ENCODE measurements around the gene WDR88.
A peak's percentile ranks its signal among the peaks of the same experiment; 100 is the strongest.
"Not testable (repeated sequence)": the region's sequence is repeated elsewhere in the genome, so short reads cannot be mapped to it uniquely, and the experiment has no call there.

The WDR88 gene, protein sequence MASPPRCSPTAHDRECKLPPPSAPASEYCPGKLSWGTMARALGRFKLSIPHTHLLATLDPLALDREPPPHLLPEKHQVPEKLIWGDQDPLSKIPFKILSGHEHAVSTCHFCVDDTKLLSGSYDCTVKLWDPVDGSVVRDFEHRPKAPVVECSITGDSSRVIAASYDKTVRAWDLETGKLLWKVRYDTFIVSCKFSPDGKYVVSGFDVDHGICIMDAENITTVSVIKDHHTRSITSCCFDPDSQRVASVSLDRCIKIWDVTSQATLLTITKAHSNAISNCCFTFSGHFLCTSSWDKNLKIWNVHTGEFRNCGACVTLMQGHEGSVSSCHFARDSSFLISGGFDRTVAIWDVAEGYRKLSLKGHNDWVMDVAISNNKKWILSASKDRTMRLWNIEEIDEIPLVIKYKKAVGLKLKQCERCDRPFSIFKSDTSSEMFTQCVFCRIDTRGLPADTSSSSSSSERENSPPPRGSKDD

GRCh38 chr19:33132021-33132420 lies at the start of gene WDR88:
TSS of gene WDR88 (plus strand) at chr19:33132114. CDS start at chr19:33132170, 56 bp downstream.
- no peak for DNase-seq

DNA sequence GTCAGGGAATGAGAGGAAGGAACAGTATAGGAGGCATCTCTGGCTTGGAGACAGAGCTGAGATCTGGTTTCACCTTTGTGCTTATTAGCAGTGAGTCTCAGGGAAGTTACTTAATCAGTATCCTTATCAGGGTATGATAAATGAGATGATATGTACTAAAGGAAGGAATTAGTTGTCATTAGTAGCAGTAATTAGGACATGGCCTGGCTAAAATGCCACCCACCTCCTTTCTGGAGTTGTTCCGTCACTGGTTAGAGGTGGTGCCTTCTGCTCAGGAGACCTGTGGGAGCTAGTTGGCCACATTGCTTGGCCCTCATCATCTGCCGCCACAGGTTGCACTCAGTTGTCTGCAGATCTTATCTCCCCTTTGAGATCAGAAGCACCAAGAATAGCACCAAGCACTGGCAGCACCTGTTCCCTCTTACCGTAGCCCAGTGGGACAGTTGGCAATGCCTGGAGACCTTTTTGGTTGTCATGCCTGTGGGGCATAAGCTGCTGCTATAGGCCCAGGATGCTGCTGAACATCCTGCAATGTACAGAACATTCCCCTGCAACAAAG lies 46.3 kb upstream of the WDR88 start:
- no peak for DNase-seq

DNA sequence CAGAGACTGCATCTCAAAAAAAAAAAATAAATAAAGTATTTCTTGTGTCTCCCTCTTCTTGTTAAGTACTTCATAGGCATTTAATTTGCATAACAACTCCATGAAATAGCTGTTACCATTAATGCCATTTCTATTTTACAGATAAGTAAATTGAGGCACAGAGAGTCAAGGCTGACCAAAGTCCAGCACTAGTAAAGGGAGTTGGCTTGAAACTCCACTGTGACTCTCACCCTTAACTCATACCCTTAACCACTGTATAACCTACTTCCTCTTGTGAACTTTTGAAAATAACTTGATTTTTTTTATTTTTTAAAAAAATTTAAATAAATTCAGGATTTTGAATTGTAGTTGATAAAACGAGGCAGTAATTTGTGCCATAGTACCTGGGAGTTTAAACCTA lies 45.0 kb upstream of the WDR88 start:
- DNase-seq, result no peak

- DNase-seq, result no peak
Observed at GRCh38 chr19:33089010-33089409, 42.9 kb upstream of the WDR88 start.

DNA sequence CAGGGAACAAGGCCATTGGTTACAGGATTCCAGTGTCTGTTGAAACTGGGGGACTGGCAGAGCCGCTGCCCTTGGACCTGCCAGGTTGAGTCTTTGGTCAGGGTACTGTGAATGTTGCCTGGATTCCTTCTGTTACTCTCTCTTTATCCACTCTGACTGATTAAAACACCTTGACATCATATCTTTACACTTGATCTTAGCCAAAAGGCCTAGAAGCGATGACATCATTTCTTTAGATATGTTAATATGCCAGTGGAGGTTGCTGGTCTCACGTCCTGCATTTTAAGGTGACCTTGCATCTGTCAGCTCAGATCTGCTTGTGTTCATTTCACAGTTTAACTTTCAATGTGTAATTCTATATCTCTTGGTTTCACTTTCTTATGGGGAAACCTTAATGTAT lies 41.7 kb upstream of the WDR88 start:
- DNase-seq, result no peak

GRCh38 chr19:33093420-33094210 lies 38.3 kb upstream of the WDR88 start:
- no peak for DNase-seq

DNA sequence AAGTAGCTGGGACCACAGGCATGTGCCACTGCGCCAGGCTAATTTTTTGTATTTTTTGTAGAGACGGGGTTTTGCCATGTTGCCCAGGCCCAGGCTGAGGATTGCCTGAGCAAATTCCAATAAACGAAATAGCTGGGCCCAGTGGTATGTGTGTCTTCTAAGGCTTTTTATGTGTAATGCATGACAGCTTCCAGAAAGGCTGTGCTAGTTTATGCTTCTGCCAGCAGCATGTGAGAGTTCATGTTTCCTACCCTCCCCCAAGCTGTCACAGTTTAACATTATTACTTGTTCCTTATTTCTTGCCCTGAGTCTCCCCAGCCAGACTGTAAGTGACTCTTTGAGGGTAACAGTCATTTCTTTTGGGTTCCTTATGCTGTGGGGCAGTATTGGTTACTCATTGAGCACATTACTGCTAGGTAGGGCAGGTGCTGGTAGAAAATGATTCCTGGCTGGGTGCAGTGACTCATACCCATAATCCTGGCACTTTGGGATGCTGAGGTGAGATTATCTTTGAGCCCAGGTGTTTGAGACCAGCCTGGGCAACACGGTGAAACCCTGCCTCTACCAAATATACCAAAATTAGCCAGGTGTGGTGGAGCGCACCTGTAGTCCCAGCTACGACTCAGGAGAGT lies 37.4 kb upstream of the WDR88 start:
- DNase-seq, result no peak

DNA sequence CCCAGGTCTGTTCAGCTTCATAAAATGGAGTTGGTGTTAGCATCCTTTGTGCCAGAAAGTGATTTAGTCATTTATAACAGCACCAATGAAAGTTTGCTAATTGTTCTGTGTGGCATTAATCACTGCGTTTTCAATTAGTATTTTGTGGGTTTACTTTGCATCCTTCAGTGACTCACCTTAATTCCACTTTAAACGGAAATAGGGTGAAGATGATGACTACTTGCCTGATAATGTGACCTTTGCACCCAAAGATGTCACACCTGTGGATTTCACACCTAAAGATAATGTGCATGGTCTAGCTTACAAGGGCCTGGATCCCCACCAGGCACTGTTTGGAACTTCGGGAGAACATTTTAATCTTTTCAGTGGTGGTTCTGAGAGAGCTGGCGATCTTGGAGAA lies 35.9 kb upstream of the WDR88 start:
- no peak for DNase-seq

DNA sequence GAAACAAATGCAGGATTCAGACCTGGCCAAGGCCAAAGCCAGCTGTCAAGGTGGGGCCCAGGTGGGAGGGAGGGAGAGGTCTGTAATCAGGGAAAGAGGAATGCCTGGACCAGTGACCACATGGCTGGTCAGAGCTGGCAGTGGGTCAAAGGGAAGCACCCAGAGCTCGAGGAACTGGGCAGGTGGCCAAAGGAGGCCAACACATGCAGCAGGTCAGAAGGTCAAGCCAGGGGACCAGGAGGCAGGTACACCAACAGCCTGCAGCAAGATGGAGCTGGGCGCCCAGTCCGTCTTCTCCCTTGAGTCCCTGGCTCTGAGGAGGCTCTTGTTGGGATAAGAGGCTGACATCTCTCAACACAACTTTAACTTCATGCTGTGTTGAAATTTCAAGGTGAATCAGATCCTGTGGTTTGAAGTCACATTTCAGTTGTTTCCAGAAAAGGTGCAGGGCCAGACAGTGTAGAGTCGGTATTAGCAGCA lies 33.8 kb upstream of the WDR88 start:
- DNase-seq, result no peak

GRCh38 chr19:33100894-33101644 lies 30.8 kb upstream of the WDR88 start:
- DNase-seq, result no peak

- DNase-seq, result no peak
Observed at GRCh38 chr19:33102893-33103292, 29.0 kb upstream of the WDR88 start.

DNA sequence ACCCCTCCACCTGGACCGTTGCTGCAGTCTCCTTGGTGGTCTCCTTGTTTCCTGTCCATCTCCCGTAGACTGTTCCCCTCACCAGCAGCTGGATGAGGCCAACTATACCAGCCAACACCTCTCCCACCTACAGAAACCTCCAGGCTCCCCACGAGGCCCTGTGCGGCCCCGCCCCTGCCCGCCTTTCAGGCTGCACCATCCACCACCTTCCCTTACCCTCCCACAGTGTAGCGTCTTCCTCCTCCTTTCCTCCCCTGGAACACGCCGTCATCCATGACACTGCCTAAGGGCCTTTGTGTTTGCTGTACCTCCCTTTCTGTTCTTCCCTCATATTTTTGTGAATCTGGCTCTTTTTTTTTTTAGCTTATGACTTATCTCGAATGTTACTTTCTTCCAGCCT lies 23.8 kb upstream of the WDR88 start:
- DNase-seq, result no peak

DNA sequence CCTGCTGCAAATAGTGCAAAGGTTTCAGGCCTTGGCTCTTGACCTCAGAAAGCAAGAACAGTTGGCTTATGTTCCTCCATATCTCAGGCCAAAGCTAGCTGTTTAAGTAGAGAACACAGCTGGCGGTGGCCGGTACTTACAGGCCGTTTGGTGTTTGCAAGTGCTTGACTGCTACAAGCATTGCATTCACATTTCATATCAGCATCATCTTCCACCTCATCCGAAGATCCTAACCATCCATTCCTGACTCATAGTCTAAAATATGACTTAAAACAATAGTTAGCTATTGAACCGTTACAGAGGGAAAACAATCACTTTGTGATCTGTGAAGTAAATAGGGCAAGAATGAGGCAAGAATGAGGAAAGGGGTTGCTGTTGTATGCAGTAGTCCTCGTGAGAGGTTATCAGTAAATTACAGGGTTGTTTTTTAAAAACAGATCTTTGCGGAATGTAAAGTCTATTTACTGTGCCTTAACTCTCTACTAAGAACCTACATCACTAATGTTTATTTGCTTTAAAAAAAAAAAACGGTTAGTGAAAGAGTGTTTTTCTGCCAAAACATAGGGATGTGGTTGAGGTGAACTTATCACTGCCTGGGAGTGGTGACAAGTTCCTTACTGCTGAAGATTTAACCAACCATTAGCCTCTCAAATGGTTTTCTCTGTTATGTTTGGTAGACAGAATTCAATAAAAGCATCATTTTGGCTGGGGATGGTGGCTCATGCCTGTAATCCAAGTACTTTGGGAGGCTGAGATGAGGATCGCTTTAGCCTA lies 21.6 kb upstream of the WDR88 start:
- no peak for DNase-seq

DNA sequence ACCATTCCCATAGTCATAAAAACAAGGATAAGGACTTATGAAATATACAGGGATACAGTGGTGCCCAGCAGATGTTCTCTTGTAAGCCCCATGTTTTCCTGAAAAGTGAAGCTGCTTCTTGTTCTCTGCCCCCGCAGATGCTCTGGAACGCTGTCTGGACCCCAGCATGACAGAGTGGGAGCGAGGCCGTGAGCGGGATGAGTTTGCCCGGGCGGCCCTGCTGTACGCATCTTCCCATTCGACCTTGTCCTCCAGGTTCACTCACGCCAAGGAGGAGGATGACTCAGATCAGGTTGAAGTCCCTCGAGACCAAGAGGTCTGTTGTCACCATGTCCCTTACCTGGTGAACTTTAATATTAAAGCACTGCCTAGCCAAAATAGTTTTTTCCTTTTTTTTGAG lies 20.3 kb upstream of the WDR88 start:
- no peak for DNase-seq

GRCh38 chr19:33114312-33114711 lies 17.6 kb upstream of the WDR88 start:
- no peak for DNase-seq

DNA sequence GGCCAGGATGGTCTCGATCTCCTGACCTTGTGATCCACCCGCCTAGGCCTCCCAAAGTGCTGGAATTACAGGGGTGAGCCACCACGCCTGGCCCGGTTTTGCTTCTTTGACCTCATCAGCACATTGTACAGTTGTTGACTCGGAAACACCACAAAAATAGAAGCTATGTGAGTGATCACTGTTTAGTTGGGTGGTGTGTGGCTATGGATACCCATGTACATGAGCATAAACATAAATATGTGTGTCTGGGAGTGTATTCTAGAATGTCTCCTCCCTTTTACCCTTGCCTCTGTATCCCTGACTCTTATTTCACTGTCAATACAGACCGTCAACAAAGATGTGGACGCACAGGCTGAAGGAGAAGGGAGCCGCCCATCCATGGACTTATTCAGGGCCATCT lies 14.4 kb upstream of the WDR88 start:
- DNase-seq, result no peak

DNA sequence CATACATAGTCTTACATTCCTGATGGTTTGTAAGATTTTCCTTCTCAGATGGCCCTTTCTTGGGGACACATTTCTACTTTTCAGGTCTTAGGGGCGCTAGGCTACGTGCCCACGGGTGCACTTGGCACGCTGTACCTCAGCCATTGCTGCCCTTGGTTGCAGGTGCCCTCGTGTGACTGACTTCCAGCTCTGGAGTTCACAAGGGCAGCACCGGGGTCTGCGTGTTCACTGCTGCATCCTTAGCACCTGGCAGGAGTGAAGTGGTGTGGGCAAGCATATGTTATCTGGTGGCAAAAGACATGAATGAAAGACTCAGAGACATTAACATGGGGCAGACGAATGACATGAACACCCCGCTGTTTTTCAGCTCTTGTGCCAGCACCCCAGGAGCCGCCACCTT lies 13.3 kb upstream of the WDR88 start:
- no peak for DNase-seq

DNA sequence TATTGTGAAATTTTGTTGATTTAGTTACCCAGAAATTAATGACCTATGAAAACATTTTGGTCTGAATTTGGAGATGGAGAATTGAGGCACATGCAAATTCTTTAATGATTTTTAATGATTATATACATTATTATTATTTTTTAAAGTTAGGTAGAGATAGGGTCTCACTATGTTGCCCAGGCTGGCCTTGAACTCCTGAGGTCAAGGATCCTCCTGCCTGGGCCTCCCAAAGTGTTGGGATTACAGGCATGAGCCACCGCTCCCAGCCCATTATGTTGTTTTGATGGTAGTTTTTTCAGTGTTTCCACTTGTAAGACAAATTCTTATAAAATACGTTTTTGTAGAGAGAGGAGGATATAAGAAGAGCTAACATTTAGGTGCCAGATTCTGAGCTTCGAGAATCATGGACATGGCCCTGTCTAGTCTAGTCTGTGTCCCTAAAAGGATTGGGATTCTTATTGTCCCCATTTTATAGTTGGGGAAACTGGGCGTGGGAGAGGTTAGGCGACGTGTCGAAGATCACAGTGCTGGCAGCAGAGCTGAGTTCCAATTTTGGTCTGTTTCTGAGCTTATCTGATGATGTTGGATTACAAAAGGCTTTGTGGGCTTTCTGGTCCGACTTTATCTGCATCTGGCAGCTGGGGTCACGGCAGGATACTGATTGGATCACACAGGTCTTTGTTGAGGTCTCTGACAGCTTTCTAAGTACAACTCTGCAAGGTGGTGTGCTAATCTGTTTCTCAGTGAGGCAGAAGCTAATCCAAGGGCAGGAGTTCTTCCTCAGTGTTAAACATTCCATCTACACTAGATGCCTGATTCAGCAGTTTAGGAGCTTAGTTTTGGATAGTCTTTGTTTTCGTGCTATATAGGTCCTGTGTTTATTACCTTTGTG lies 7.5 kb upstream of the WDR88 start:
- no peak for DNase-seq

DNA sequence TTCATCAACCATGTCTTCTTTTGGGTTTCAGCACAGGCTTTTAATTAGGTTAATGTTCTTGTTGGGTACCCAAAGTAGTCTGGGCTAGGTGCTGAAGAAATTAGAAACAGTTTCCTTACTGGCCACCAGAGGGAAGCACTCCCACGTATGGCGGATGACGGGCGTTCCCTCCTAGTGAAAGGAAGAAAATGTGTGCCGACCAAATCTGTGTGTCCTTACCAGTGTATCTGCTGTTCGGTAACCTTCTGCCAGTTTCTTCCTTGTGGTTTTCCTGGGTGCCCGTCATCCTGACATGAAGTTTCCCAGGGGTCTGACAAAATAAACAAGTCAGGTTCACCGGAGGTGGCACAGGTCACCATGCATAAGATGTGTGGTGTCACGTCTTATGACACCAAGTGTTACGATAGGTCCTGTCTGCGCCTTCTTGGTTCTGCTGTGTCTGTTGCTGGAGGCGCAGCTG lies 6.0 kb upstream of the WDR88 start:
- peak; percentile 43 for DNase-seq

DNA sequence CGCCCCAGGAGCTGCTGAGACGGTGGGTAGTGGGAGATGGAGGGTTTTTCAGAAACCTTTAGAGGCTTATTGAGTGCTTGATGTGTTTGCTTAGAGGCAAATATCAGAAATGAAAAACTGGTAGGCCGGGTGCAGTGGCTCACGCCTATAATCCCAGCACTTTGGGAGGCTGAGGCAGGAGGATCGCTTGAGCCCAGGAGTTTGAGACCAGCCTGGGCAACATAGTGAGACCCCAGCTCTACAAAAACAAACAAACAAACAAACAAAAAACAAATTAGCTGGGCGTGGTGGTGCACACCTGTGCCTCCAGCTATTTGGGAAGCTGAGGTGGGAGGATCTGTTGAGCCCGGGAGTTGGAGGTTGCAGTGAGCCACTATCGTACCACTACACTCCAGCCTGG lies 5.2 kb upstream of the WDR88 start:
- not testable (repeated sequence) for DNase-seq
